IMR-90 (cell line): Measurements from ENCODE around the gene HS6ST3. TPM values are rescaled to one million over a fixed set of nuclear protein-coding genes. Genes with fewer than 3 reads are reported as not detected.

Experiments used
- ATAC-seq: fragments of 200-7000 bp; cut with Tn5 transposase; 2 replicates; pipeline ENCODE4 v1.9.1; 2020; ENCODE audit warnings: low read depth, mild to moderate bottlenecking, moderate library complexity
- BruUV-seq: library from RNA; stranded (reverse); fragments of 400-500 nt; replicated peaks from 2 replicates; lab custom pipeline; 2021; lab: Mats Ljungman, UMichigan
- CTCF ChIA-PET: fragments of 300-600 bp; formaldehyde crosslinking; extraction: SDS; loops from one replicate; lab custom pipeline; 2021; ENCODE audit warnings: antibody characterized with exemption; lab: Yijun Ruan, JAX
- POLR2A ChIA-PET: fragments of 300-600 bp; sonication (Branson Sonifier 250); formaldehyde crosslinking; loops from one replicate; lab custom pipeline; 2022; ENCODE audit warnings: antibody characterized with exemption; ENCODE audit not compliant: unreplicated experiment; lab: Charles Lee
- DNase-seq: peaks from one replicate; pipeline ENCODE4 v3.0.0; 2013
- H2AFZ ChIP-seq: replicated peaks from 2 replicates; pipeline ENCODE3; 2013; ENCODE audit warnings: low read length, mild to moderate bottlenecking; ENCODE audit not compliant: poor library complexity
- H2AK5ac ChIP-seq: 2 replicates; pipeline ENCODE4 v1.6.1; 2013; ENCODE audit warnings: low read depth, low read length, inconsistent platforms
- H2AK9ac ChIP-seq: replicated peaks from 2 replicates; pipeline ENCODE3; 2013; ENCODE audit warnings: mild to moderate bottlenecking, low read depth, low read length, moderate library complexity; ENCODE audit not compliant: poor library complexity
- H2BK120ac ChIP-seq: 2 replicates; pipeline ENCODE4 v1.6.1; 2013; ENCODE audit warnings: low read depth, low read length, inconsistent platforms
- H2BK15ac ChIP-seq: 3 replicates; pipeline ENCODE4 v1.6.1; 2013; ENCODE audit warnings: low read depth, low read length, inconsistent platforms
- H2BK20ac ChIP-seq: 2 replicates; pipeline ENCODE4 v1.6.1; 2013; ENCODE audit warnings: low read depth, mild to moderate bottlenecking, inconsistent platforms, low read length, moderate library complexity
- H2BK5ac ChIP-seq: 2 replicates; pipeline ENCODE4 v1.6.1; 2013; ENCODE audit warnings: mild to moderate bottlenecking, low read depth, low read length, inconsistent platforms; ENCODE audit not compliant: poor library complexity, severe bottlenecking
- H3K14ac ChIP-seq: replicated peaks from 2 replicates; pipeline ENCODE4 v1.6.1; 2013; ENCODE audit warnings: low read depth, low read length, inconsistent platforms
- H3K18ac ChIP-seq: 2 replicates; pipeline ENCODE4 v1.6.1; 2013; ENCODE audit warnings: low read depth, low read length, control low read depth
- H3K23ac ChIP-seq: 2 replicates; pipeline ENCODE4 v1.6.1; 2013; ENCODE audit warnings: low read depth, low read length, inconsistent platforms
- H3K27ac ChIP-seq: 2 replicates; pipeline ENCODE4 v1.5.1; 2013; ENCODE audit warnings: mild to moderate bottlenecking, control low read depth, low read length; ENCODE audit not compliant: insufficient read depth
- H3K27me3 ChIP-seq: 2 replicates; pipeline ENCODE4 v1.6.1; 2013; ENCODE audit warnings: low read length; ENCODE audit not compliant: control insufficient read depth, insufficient read depth
- H3K36me3 ChIP-seq: 2 replicates; pipeline ENCODE4 v1.6.1; 2013; ENCODE audit warnings: low read length, mixed read lengths; ENCODE audit not compliant: control insufficient read depth, insufficient read depth
- H3K4ac ChIP-seq: 2 replicates; pipeline ENCODE4 v1.6.1; 2013; ENCODE audit warnings: low read depth, low read length, inconsistent platforms
- H3K4me1 ChIP-seq: 2 replicates; pipeline ENCODE4 v1.6.1; 2013; ENCODE audit warnings: low read length, mixed read lengths; ENCODE audit not compliant: control insufficient read depth, insufficient read depth
- H3K4me2 ChIP-seq: 2 replicates; pipeline ENCODE4 v1.6.1; 2013; ENCODE audit warnings: low read depth, mild to moderate bottlenecking, control low read depth, low read length, moderate library complexity
- H3K4me3 ChIP-seq: 2 replicates; pipeline ENCODE4 v1.5.1; 2013; ENCODE audit warnings: low read depth, mild to moderate bottlenecking, control low read depth, low read length, moderate library complexity; ENCODE audit not compliant: insufficient read depth
- H3K56ac ChIP-seq: 2 replicates; pipeline ENCODE4 v1.6.1; 2013; ENCODE audit warnings: low read length, inconsistent platforms; ENCODE audit not compliant: insufficient read depth; ENCODE audit errors: extremely low read depth
- H3K79me1 ChIP-seq, 2 experiments: 2 replicates each; pipeline ENCODE4 v1.6.1; 2013; ENCODE audit warnings: low read length in 2 of 2, inconsistent platforms in 1 of 2, low read depth in 1 of 2
- H3K9ac ChIP-seq: 2 replicates; pipeline ENCODE4 v1.6.1; 2013; ENCODE audit warnings: low read depth, low read length, control low read depth
- H3K9me1 ChIP-seq: 2 replicates; pipeline ENCODE4 v1.6.1; 2013; ENCODE audit warnings: low read length, inconsistent platforms; ENCODE audit not compliant: insufficient read depth
- H3K9me3 ChIP-seq: 2 replicates; pipeline ENCODE4 v1.6.1; 2013; ENCODE audit warnings: low read length; ENCODE audit not compliant: control insufficient read depth, insufficient read depth
- H4K20me1 ChIP-seq: 2 replicates; pipeline ENCODE4 v1.6.1; 2013; ENCODE audit warnings: low read length, inconsistent platforms; ENCODE audit not compliant: insufficient read depth
- H4K5ac ChIP-seq: 2 replicates; pipeline ENCODE4 v1.6.1; 2013; ENCODE audit warnings: mild to moderate bottlenecking, low read depth, low read length, control low read depth
- H4K8ac ChIP-seq, 2 experiments: 2 replicates each; pipeline ENCODE4 v1.6.1; 2013; ENCODE audit warnings: low read depth in 2 of 2, low read length in 2 of 2, control low read depth in 1 of 2, inconsistent platforms in 1 of 2
- H4K91ac ChIP-seq: 2 replicates; pipeline ENCODE4 v1.6.1; 2013; ENCODE audit warnings: low read depth, low read length, inconsistent platforms; ENCODE audit not compliant: insufficient read depth
- BHLHE40 ChIP-seq: fragments of 150-350 bp; IDR thresholded peaks from 2 replicates; pipeline ENCODE4 v1.6.1; 2016; ENCODE audit warnings: mild to moderate bottlenecking, low read depth, low read length
- CHD1 ChIP-seq: IDR thresholded peaks from 2 replicates; pipeline ENCODE4 v1.6.1; 2012; ENCODE audit warnings: low read depth, low read length, improper control_type of control experiment
- FOS ChIP-seq: fragments of 150-350 bp; IDR thresholded peaks from 2 replicates; pipeline ENCODE4 v1.6.1; 2016; ENCODE audit warnings: low read depth, low read length
- MXI1 ChIP-seq: IDR thresholded peaks from 2 replicates; pipeline ENCODE4 v1.6.1; 2012; ENCODE audit warnings: low read depth, mild to moderate bottlenecking, low read length, moderate library complexity, borderline replicate concordance
- NFE2L2 ChIP-seq: fragments of 150-350 bp; IDR thresholded peaks from 2 replicates; pipeline ENCODE4 v1.6.1; 2016; ENCODE audit warnings: low read depth, mild to moderate bottlenecking, low read length
- POLR2A ChIP-seq: IDR thresholded peaks from 2 replicates; pipeline ENCODE4 v1.6.1; 2012; ENCODE audit warnings: mild to moderate bottlenecking, low read depth, low read length
- RCOR1 ChIP-seq: IDR thresholded peaks from 2 replicates; pipeline ENCODE4 v1.6.1; 2012; ENCODE audit warnings: mild to moderate bottlenecking, low read length, improper control_type of control experiment; ENCODE audit not compliant: insufficient replicate concordance
- RFX5 ChIP-seq: IDR thresholded peaks from 2 replicates; pipeline ENCODE4 v1.8.0; 2012; ENCODE audit warnings: low read depth, mild to moderate bottlenecking, low read length, moderate library complexity
- SMC3 ChIP-seq: fragments of 150-350 bp; IDR thresholded peaks from 2 replicates; pipeline ENCODE4 v1.6.1; 2016; ENCODE audit warnings: low read depth, mild to moderate bottlenecking, antibody characterized with exemption, low read length, moderate library complexity
- whole genome bisulfite sequencing, 2 experiments: methylation state at CpG; one replicate each; pipeline versions ENCODE4 v1.1.5 to v1.1.7; 2013; ENCODE audit warnings: missing lambda C conversion rate in 2 of 2; ENCODE audit not compliant: insufficient read length in 1 of 2; ENCODE audit errors: extremely low coverage in 2 of 2; 5-methylcytosine and 5-hydroxymethylcytosine counted together
- dilution Hi-C: fragments of 300-500 bp; cut with HindIII; formaldehyde crosslinking; loops from one replicate; pipeline ENCODE4 v1.14.3; 2018; ENCODE audit warnings: low sequenced_read_pairs; ENCODE audit not compliant: unreplicated experiment
- in situ Hi-C: fragments of 300-500 bp; cut with MboI; formaldehyde crosslinking; loops from 3 replicates; pipeline ENCODE4 v1.14.3; 2019; ENCODE audit warnings: low sequenced_read_pairs, inconsistent platforms, mixed read lengths
- intact Hi-C: fragments of 100-400 bp; cut with micrococcal nuclease; formaldehyde crosslinking; loops from 2 replicates; pipeline ENCODE4 v1.10.0; 2022
- polyA plus RNA-seq, 3 experiments: library from polyadenylated mRNA; depleted of rRNA; stranded (reverse); fragments of >200 nt; gene quantifications; 2 replicates each; pipeline ENCODE4 v1.2.3, GENCODE V29; 2012; ENCODE audit warnings: low replicate concordance in 1 of 3
- total RNA-seq: library from RNA; depleted of rRNA; stranded (reverse); fragments of >200 nt; gene quantifications from 2 replicates; pipeline ENCODE4 v1.2.3, GENCODE V29; 2012
- TF ChIP-seq, protein P1 (sequence below): fragments of 150-350 bp; IDR thresholded peaks from 2 replicates; pipeline ENCODE4 v1.6.1; 2016; ENCODE audit warnings: low read depth, mild to moderate bottlenecking, low read length, moderate library complexity, borderline replicate concordance

HS6ST3 gene
- total and polyA plus RNA-seq, 2 of the 4 experiments (the other 2 are of a cell fraction), result not detected

DNA sequence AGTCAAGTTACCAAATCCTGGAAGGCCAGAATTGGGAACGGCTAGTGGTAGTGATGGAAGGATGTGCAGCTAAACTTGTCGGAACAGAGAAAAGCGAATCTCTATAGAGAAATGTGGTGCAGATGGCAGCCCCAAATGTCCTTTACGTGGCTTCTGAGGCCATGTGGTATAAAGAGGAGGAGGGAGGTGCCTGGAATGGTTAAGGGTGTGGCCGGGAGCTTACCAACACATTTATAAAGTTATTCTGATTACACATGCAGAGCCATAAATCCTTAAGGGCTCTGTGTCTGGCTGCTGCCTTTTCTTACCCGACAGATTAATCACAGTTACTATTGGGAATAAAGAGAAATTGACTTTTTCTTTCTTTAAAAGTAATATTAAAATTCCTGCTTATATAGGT is 714.3 kb downstream of the HS6ST3 start:
- 71% methylated on average over 1 of the region's 6 CpGs; no CpG with 5 or more reads in 1 of the 2 experiments for WGBS, 2 experiments
- in situ Hi-C loops, result loop anchor here (25.0 kb wide), 1 partner anchor 767 kb away; no protein-coding TSS in a partner anchor
- no peak for ATAC-seq

More for the DNA sequence above, 714.3 kb downstream of the HS6ST3 start:
- no peak overlapping the region for H3K18ac ChIP-seq
- intact Hi-C loops, result no loop called here
- TF ChIP-seq NFE2L2, result no peak
- no peak for TF ChIP-seq FOS
- no peak for TF ChIP-seq CHD1
- no peak for TF ChIP-seq POLR2A
- TF ChIP-seq RCOR1, result no peak
- TF ChIP-seq RFX5, result no peak
- TF ChIP-seq BHLHE40, result no peak
- TF ChIP-seq MXI1, result no peak
- TF ChIP-seq SMC3, result no peak
- TF ChIP-seq, protein P1, sequence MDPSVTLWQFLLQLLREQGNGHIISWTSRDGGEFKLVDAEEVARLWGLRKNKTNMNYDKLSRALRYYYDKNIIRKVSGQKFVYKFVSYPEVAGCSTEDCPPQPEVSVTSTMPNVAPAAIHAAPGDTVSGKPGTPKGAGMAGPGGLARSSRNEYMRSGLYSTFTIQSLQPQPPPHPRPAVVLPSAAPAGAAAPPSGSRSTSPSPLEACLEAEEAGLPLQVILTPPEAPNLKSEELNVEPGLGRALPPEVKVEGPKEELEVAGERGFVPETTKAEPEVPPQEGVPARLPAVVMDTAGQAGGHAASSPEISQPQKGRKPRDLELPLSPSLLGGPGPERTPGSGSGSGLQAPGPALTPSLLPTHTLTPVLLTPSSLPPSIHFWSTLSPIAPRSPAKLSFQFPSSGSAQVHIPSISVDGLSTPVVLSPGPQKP, result no peak
- H3K9me1 ChIP-seq, result no peaks in the 10 kb centered on the region
- H3K23ac ChIP-seq, result no peak overlapping the region
- no peaks in the 10 kb centered on the region for H3K4me1 ChIP-seq
- BruUV-seq, result no TSS peak
- H3K36me3 ChIP-seq, result no peaks in the 10 kb centered on the region
- H4K91ac ChIP-seq, result no peak overlapping the region
- H4K20me1 ChIP-seq, result no peaks in the 10 kb centered on the region
- H3K9ac ChIP-seq, result no peak overlapping the region
- no peak overlapping the region for H4K5ac ChIP-seq
- no peaks in the 10 kb centered on the region for H3K9me3 ChIP-seq
- H3K27me3 ChIP-seq, result no peaks in the 10 kb centered on the region
- no peak for DNase-seq
- H3K56ac ChIP-seq, result no peak overlapping the region
- H2BK120ac ChIP-seq, result no peak overlapping the region
- H2AFZ ChIP-seq, result no peak overlapping the region
- no peaks in the 10 kb centered on the region for H3K79me1 ChIP-seq
- no peak overlapping the region for H2AK5ac ChIP-seq
- H3K4me3 ChIP-seq, result no peak overlapping the region
- H4K8ac ChIP-seq, result no peak overlapping the region
- POLR2A ChIA-PET, result no interaction called here
- dilution Hi-C loops, result no loop called here
- H2AK9ac ChIP-seq, result no peak overlapping the region
- no peak overlapping the region for H3K14ac ChIP-seq
- no peak overlapping the region for H3K27ac ChIP-seq
- no peak overlapping the region for H2BK20ac ChIP-seq
- CTCF ChIA-PET, result interaction anchor here (1.7 kb wide), 1 partner anchor 13 kb away, joined by 5 read pairs; no protein-coding TSS in a partner anchor
- no peak overlapping the region for H2BK15ac ChIP-seq
- no peak overlapping the region for H3K4ac ChIP-seq
- H2BK5ac ChIP-seq, result no peak overlapping the region
- no peak overlapping the region for H3K4me2 ChIP-seq
